Neural cell (in vitro differentiated cells): ENCODE results near the gene EPOP.

ENCODE experiments used
- EP300 ChIP-seq: fragments of 450-650 bp; conservative IDR thresholded peaks from 2 replicates; pipeline ENCODE4 v1.6.1; 2014; ENCODE audit warnings: antibody characterized with exemption, mild to moderate bottlenecking, moderate library complexity; ENCODE audit not compliant: poor library complexity, severe bottlenecking
- EZH2 ChIP-seq: fragments of 200-600, 300-800 bp; shearing (Covaris generic), sonication (generic); IDR thresholded peaks from 2 replicates; pipeline ENCODE4 v1.6.1; 2014; ENCODE audit warnings: antibody characterized with exemption, low read length, borderline replicate concordance, mild to moderate bottlenecking; ENCODE audit not compliant: insufficient read depth, poor library complexity, severe bottlenecking
- MXI1 ChIP-seq: fragments of 450-650 bp; conservative IDR thresholded peaks from 2 replicates; pipeline ENCODE4 v1.6.1; 2014; ENCODE audit warnings: antibody characterized with exemption, mild to moderate bottlenecking; ENCODE audit not compliant: poor library complexity, severe bottlenecking
- POLR2AphosphoS5 ChIP-seq: IDR thresholded peaks from 2 replicates; pipeline ENCODE4 v1.6.1; 2012
- RAD21 ChIP-seq: fragments of 450-650 bp; conservative IDR thresholded peaks from 2 replicates; pipeline ENCODE4 v1.6.1; 2014; ENCODE audit warnings: antibody characterized with exemption, mild to moderate bottlenecking, moderate library complexity
- TAF1 ChIP-seq: IDR thresholded peaks from 2 replicates; pipeline ENCODE4 v1.6.1; 2012; ENCODE audit warnings: low read depth
- TF ChIP-seq, protein P1 (sequence below): fragments of 450-650 bp; IDR thresholded peaks from 2 replicates; pipeline ENCODE4 v1.5.1; 2014; ENCODE audit warnings: antibody characterized with exemption, mild to moderate bottlenecking, moderate library complexity; ENCODE audit not compliant: poor library complexity, severe bottlenecking
- TF ChIP-seq, protein P2 (sequence below): IDR thresholded peaks from 2 replicates; pipeline ENCODE4 v1.6.1; 2012; ENCODE audit warnings: borderline replicate concordance

DNA sequence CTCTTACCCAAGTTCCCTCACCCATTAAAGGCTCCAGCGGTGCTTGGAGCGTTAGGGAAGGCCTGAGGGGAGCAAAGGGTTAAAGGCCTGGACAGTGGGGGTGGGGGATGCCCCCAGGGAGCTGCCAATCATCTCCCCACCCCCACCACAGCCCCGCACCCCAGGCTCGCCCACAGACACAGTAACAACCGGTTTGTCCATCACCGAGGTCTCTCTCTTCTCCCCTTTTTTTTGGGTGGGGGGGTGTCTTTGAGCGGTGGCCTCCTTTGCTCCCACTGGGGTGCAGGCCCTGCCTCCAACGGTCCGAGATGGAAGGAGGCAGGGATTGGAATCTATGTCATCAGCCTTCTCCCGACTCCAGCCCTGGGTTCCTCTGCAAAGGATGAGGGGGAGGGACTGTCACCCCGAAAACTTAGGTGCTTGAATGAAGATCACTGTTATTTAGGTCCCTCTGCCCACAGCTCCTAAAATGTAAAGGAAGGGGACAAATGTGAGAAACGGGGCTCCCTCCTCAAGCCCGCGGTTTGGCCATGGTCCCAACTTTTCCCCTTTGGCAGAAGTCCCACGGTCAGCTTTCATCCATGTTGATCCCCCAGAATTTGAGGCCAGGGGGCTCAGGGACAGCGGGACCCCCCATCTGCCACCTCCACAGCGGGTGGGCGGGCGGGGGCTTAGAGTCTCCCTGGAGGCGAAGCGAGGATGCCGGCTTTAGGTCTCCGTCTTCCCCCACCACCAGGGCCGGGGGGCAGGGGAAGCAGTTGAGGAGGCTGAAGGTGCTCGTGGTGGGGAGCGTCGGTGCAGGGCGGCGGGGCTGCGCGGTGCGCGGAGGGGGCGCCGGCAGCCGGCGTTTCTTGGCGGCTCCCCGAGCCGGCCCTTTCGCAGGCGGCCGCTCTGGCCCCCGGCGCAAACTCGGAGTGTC, 1.7 kb downstream of the EPOP start:
- no peak for TF ChIP-seq POLR2AphosphoS5
- TF ChIP-seq MXI1, result no peak
- no peak for TF ChIP-seq TAF1
- TF ChIP-seq, protein P1, sequence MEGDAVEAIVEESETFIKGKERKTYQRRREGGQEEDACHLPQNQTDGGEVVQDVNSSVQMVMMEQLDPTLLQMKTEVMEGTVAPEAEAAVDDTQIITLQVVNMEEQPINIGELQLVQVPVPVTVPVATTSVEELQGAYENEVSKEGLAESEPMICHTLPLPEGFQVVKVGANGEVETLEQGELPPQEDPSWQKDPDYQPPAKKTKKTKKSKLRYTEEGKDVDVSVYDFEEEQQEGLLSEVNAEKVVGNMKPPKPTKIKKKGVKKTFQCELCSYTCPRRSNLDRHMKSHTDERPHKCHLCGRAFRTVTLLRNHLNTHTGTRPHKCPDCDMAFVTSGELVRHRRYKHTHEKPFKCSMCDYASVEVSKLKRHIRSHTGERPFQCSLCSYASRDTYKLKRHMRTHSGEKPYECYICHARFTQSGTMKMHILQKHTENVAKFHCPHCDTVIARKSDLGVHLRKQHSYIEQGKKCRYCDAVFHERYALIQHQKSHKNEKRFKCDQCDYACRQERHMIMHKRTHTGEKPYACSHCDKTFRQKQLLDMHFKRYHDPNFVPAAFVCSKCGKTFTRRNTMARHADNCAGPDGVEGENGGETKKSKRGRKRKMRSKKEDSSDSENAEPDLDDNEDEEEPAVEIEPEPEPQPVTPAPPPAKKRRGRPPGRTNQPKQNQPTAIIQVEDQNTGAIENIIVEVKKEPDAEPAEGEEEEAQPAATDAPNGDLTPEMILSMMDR, result no peak
- TF ChIP-seq EZH2, result peak; percentile 76
- no peak for TF ChIP-seq EP300
- TF ChIP-seq, protein P2, sequence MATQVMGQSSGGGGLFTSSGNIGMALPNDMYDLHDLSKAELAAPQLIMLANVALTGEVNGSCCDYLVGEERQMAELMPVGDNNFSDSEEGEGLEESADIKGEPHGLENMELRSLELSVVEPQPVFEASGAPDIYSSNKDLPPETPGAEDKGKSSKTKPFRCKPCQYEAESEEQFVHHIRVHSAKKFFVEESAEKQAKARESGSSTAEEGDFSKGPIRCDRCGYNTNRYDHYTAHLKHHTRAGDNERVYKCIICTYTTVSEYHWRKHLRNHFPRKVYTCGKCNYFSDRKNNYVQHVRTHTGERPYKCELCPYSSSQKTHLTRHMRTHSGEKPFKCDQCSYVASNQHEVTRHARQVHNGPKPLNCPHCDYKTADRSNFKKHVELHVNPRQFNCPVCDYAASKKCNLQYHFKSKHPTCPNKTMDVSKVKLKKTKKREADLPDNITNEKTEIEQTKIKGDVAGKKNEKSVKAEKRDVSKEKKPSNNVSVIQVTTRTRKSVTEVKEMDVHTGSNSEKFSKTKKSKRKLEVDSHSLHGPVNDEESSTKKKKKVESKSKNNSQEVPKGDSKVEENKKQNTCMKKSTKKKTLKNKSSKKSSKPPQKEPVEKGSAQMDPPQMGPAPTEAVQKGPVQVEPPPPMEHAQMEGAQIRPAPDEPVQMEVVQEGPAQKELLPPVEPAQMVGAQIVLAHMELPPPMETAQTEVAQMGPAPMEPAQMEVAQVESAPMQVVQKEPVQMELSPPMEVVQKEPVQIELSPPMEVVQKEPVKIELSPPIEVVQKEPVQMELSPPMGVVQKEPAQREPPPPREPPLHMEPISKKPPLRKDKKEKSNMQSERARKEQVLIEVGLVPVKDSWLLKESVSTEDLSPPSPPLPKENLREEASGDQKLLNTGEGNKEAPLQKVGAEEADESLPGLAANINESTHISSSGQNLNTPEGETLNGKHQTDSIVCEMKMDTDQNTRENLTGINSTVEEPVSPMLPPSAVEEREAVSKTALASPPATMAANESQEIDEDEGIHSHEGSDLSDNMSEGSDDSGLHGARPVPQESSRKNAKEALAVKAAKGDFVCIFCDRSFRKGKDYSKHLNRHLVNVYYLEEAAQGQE, result no peak
- TF ChIP-seq RAD21, result no peak
